GM18867 (cell line): Measurements from ENCODE around the gene NPIPA5.
"Not testable (repeated sequence)": the region's sequence is repeated elsewhere in the genome, so short reads cannot be mapped to it uniquely, and the experiment has no call there.

Source experiments
- ATAC-seq: cut with Tn5 transposase; IDR thresholded peaks from one replicate; pipeline ENCODE4 v1.9.1; 2021; ENCODE audit warnings: mild to moderate bottlenecking, moderate library complexity; ENCODE audit not compliant: unreplicated experiment

Gene NPIPA5

GRCh38 chr16:15378194-15378593 is at the start of gene NPIPA5:
Gene NPIPA5, minus strand, starts transcription at chr16:15378294. Its CDS starts 0 bp downstream, at chr16:15378294.
- not testable (repeated sequence) for ATAC-seq

- ATAC-seq: no peak
Measured at GRCh38 chr16:15427648-15428239, 49.6 kb upstream of the NPIPA5 start.

GRCh38 chr16:15426796-15427195 is 48.7 kb upstream of the NPIPA5 start:
- ATAC-seq: no peak

GRCh38 chr16:15425861-15426260 is 47.8 kb upstream of the NPIPA5 start:
- ATAC-seq: no peak

GRCh38 chr16:15422222-15422621 is 44.1 kb upstream of the NPIPA5 start:
- ATAC-seq: no peak

GRCh38 chr16:15421696-15422095 is 43.6 kb upstream of the NPIPA5 start:
- not testable (repeated sequence) for ATAC-seq

GRCh38 chr16:15418206-15418605 is 40.1 kb upstream of the NPIPA5 start:
- no peak for ATAC-seq

- ATAC-seq: no peak
Measured at GRCh38 chr16:15417197-15417596, 39.1 kb upstream of the NPIPA5 start.

GRCh38 chr16:15415511-15415985 is 37.5 kb upstream of the NPIPA5 start:
- no peak for ATAC-seq

- not testable (repeated sequence) for ATAC-seq
Measured at GRCh38 chr16:15409476-15409875, 31.4 kb upstream of the NPIPA5 start.

GRCh38 chr16:15407756-15408155 is 29.7 kb upstream of the NPIPA5 start:
- not testable (repeated sequence) for ATAC-seq

GRCh38 chr16:15404792-15405191 is 26.7 kb upstream of the NPIPA5 start:
- ATAC-seq: no peak

- ATAC-seq: not testable (repeated sequence)
Measured at GRCh38 chr16:15404091-15404490, 26.0 kb upstream of the NPIPA5 start.

GRCh38 chr16:15403392-15403995 is 25.4 kb upstream of the NPIPA5 start:
- no peak for ATAC-seq

- ATAC-seq: no peak
Measured at GRCh38 chr16:15401972-15402371, 23.9 kb upstream of the NPIPA5 start.

GRCh38 chr16:15400314-15400713 is 22.2 kb upstream of the NPIPA5 start:
- ATAC-seq: not testable (repeated sequence)

- no peak for ATAC-seq
Measured at GRCh38 chr16:15399317-15399716, 21.2 kb upstream of the NPIPA5 start.

GRCh38 chr16:15398618-15399316 is 20.7 kb upstream of the NPIPA5 start:
- no peak for ATAC-seq

- no peak for ATAC-seq
Measured at GRCh38 chr16:15396948-15397594, 19.0 kb upstream of the NPIPA5 start.

- ATAC-seq: not testable (repeated sequence)
Measured at GRCh38 chr16:15396509-15396829, 18.4 kb upstream of the NPIPA5 start.

GRCh38 chr16:15395631-15396508 is 17.8 kb upstream of the NPIPA5 start, which contains the start of gene MPV17L:
Gene MPV17L, plus strand, starts transcription at chr16:15395754. Its CDS starts 144 bp downstream, at chr16:15395898.
- ATAC-seq: not testable (repeated sequence)
